Measurements from ENCODE around the gene HECW1. TPM values are rescaled to one million over a fixed set of nuclear protein-coding genes. Genes with fewer than 3 reads are reported as not detected.

The HECW1 gene
- total and polyA plus RNA-seq, 2 of the 8 experiments (the other 6 are each of a cell fraction or from before 2014, with no cell fraction given) = 2.9 to 12.7 TPM

DNA sequence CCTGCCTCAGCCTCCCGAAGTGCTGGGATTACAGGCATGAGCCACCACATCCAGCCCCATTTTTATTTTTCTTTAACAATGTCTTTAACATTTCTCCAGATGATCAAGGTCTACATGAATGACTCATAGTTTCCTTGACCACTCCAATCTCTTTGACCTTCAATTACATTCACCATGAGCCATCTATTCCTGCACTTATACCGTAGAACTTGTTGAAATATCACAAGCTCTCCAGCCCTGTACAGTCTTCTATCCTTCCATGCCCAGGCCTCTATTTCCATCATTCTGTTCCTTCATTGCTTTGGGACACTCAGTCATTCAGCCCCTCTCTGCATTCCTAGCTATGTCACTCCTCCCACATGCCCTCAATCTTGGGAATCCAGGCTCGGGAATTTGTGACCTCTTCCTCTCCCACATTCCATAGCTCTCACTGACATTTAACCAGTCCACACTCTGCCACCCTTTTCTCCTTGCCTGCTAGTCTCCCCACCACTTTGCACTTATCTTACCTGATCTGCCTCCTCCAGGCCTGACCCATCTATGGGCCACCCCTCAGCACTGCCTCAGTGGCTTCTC, 318.7 kb downstream of the HECW1 start (continued):
- TF ChIP-seq JUN (IDR thresholded peaks at IDR 0.05; ENCODE audit: low read depth, low read length) (no peak), POU5F1 (IDR thresholded peaks at IDR 0.05; ENCODE audit: low read depth, low read length) (no peak), ASH2L (IDR thresholded peaks at IDR 0.05; ENCODE audit: low read length) (no peak)
- TF ChIP-seq, protein P1, sequence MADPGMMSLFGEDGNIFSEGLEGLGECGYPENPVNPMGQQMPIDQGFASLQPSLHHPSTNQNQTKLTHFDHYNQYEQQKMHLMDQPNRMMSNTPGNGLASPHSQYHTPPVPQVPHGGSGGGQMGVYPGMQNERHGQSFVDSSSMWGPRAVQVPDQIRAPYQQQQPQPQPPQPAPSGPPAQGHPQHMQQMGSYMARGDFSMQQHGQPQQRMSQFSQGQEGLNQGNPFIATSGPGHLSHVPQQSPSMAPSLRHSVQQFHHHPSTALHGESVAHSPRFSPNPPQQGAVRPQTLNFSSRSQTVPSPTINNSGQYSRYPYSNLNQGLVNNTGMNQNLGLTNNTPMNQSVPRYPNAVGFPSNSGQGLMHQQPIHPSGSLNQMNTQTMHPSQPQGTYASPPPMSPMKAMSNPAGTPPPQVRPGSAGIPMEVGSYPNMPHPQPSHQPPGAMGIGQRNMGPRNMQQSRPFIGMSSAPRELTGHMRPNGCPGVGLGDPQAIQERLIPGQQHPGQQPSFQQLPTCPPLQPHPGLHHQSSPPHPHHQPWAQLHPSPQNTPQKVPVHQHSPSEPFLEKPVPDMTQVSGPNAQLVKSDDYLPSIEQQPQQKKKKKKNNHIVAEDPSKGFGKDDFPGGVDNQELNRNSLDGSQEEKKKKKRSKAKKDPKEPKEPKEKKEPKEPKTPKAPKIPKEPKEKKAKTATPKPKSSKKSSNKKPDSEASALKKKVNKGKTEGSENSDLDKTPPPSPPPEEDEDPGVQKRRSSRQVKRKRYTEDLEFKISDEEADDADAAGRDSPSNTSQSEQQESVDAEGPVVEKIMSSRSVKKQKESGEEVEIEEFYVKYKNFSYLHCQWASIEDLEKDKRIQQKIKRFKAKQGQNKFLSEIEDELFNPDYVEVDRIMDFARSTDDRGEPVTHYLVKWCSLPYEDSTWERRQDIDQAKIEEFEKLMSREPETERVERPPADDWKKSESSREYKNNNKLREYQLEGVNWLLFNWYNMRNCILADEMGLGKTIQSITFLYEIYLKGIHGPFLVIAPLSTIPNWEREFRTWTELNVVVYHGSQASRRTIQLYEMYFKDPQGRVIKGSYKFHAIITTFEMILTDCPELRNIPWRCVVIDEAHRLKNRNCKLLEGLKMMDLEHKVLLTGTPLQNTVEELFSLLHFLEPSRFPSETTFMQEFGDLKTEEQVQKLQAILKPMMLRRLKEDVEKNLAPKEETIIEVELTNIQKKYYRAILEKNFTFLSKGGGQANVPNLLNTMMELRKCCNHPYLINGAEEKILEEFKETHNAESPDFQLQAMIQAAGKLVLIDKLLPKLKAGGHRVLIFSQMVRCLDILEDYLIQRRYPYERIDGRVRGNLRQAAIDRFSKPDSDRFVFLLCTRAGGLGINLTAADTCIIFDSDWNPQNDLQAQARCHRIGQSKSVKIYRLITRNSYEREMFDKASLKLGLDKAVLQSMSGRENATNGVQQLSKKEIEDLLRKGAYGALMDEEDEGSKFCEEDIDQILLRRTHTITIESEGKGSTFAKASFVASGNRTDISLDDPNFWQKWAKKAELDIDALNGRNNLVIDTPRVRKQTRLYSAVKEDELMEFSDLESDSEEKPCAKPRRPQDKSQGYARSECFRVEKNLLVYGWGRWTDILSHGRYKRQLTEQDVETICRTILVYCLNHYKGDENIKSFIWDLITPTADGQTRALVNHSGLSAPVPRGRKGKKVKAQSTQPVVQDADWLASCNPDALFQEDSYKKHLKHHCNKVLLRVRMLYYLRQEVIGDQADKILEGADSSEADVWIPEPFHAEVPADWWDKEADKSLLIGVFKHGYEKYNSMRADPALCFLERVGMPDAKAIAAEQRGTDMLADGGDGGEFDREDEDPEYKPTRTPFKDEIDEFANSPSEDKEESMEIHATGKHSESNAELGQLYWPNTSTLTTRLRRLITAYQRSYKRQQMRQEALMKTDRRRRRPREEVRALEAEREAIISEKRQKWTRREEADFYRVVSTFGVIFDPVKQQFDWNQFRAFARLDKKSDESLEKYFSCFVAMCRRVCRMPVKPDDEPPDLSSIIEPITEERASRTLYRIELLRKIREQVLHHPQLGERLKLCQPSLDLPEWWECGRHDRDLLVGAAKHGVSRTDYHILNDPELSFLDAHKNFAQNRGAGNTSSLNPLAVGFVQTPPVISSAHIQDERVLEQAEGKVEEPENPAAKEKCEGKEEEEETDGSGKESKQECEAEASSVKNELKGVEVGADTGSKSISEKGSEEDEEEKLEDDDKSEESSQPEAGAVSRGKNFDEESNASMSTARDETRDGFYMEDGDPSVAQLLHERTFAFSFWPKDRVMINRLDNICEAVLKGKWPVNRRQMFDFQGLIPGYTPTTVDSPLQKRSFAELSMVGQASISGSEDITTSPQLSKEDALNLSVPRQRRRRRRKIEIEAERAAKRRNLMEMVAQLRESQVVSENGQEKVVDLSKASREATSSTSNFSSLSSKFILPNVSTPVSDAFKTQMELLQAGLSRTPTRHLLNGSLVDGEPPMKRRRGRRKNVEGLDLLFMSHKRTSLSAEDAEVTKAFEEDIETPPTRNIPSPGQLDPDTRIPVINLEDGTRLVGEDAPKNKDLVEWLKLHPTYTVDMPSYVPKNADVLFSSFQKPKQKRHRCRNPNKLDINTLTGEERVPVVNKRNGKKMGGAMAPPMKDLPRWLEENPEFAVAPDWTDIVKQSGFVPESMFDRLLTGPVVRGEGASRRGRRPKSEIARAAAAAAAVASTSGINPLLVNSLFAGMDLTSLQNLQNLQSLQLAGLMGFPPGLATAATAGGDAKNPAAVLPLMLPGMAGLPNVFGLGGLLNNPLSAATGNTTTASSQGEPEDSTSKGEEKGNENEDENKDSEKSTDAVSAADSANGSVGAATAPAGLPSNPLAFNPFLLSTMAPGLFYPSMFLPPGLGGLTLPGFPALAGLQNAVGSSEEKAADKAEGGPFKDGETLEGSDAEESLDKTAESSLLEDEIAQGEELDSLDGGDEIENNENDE (IDR thresholded peaks at IDR 0.05; ENCODE audit: insufficient replicate concordance, low read length) = no peak

Measured in H1 (cell line).